ENCODE results near the gene ACTRT2. TPM values are rescaled to one million over a fixed set of nuclear protein-coding genes. Genes with fewer than 3 reads are reported as not detected.

The ACTRT2 gene
- total RNA-seq, 1 donor from 2014 or later: not detected

DNA sequence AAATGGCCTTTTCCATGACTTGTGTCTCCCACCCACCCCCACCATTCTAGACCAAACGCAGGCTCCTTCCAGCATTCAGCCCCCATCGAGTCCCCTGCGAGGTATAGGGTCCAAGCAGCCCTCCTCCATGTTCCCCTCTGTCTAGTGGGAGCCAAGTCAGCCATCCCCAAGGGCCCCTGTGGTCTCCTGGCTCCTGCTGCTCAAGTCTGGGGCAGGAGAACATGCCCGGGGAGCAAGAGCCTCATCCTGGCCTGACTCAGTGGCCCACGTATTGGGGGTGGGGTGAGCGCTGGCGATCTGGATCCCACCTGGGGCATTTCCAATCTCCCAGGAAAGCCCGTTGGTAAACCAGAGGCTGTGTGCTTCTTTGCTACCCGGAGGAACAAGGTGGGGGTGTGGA, 43.6 kb downstream of the ACTRT2 start:
- FAIRE-seq (no peak), DNase-seq (ENCODE audit: low spot score in 2 of 2) (no peak)

- DNase-seq (ENCODE audit: low spot score in 2 of 2) (no peak), FAIRE-seq (no peak)
Measured at GRCh38 chr1:3065396-3065795, 44.1 kb downstream of the ACTRT2 start.

DNA sequence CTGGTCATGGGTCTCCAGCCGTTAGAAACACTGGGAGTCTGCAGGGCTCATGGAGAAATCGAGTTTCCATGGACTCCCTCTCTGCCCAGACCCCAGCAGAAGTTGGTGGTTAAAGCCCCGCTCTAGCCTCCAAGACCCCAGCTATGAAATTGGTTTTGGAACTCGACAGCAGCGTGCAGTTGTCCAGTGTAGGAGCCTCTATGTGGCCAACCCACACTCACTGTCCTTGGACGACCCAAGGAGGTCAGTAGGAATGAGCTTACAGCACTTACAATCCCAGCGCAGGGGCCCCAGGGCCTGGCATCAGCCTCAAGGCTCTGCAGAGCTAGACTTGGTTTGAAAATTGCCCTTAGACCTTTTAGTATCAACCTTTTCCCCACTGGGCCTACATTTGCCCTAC, 44.5 kb downstream of the ACTRT2 start:
- FAIRE-seq: no peak
- DNase-seq (ENCODE audit: low spot score in 2 of 2): no peak

GRCh38 chr1:3066250-3066711, 45.0 kb downstream of the ACTRT2 start:
- no peak for FAIRE-seq

GRCh38 chr1:3066826-3067225, 45.6 kb downstream of the ACTRT2 start:
- DNase-seq (ENCODE audit: low spot score in 2 of 2) (no peak), FAIRE-seq (no peak)

More at GRCh38 chr1:3066250-3066711, 45.0 kb downstream of the ACTRT2 start:
- no peak for DNase-seq (ENCODE audit: low spot score in 2 of 2)

DNA sequence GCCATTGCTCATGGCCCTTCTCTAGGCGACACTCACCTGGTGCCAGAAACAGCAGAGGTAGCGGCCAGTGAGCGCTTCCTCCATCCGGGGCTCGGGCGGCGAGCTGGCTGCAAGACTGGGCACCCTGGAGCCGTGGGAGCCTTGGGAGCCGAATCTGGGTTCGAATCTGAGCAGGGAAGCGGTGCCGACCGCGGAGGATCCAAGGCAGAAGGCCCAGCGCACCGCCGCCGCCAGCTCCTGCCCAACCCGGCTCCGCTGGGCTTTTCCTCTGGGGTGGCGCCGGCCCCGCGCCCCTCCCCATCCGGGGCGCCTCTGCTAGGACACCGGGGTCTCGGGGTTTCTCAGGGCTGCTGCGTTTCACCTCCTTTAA, 46.0 kb downstream of the ACTRT2 start:
- DNase-seq (ENCODE audit: low spot score in 2 of 2): no peak
- FAIRE-seq: no peak

DNA sequence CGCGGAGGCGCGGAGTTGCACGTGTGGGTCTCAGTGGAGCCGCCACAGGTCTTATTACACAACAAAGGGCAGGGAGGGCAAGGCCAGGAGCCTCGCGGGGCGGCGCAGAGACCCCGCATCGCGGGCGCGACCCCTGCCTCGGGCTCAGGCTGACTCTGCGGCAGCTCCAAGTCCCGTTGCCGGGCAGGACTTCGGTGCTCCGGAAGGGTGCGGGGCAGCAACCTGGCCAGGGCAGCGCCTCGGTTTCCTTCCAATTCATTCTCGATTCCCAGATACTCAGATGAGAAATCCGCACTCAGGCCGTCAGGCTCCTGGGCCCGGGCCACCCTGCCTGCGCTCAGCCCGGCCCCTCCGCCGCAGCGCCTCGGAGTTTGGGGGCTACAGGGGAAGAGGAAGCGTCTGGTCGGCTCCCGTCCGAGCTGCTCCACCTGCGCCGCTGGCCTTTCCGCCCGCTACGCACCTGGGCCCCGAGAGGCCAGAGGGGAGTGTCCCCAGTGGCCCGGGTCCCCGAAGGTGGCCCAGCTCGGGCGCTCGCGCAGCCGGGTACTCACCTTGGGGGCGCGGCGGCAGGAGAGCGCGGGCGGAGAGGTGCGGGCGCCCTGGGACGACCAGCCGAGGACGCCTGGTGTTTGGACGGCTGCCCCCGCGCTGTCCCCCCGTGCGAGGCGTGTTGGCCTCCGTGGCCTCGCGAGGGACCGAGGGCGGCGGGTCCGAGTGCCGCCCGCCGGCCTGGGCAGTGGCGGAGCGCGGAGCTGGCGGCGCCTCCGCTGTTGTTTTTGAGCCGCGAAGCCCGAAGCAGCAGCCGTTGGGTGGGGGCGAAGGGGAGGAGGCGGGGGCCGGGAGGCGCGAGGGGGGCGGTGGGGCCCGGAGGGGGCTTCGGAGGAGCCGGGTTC, 46.6 kb downstream of the ACTRT2 start:
- DNase-seq (ENCODE audit: low spot score in 2 of 2) (no peak), FAIRE-seq (no peak)

- DNase-seq (ENCODE audit: low spot score in 2 of 2) (peak; percentile 61 to 66), FAIRE-seq (no peak)
Measured at GRCh38 chr1:3068564-3069431, 47.5 kb downstream of the ACTRT2 start, which contains the start of gene PRDM16. Gene PRDM16, plus strand, starts transcription at chr1:3069203. Its CDS starts 57 bp downstream, at chr1:3069260.

- peak; percentile 70 to 84 for DNase-seq (ENCODE audit: low spot score in 2 of 2)
- no peak for FAIRE-seq
Measured at GRCh38 chr1:3069491-3070308, 48.4 kb downstream of the ACTRT2 start.

DNA sequence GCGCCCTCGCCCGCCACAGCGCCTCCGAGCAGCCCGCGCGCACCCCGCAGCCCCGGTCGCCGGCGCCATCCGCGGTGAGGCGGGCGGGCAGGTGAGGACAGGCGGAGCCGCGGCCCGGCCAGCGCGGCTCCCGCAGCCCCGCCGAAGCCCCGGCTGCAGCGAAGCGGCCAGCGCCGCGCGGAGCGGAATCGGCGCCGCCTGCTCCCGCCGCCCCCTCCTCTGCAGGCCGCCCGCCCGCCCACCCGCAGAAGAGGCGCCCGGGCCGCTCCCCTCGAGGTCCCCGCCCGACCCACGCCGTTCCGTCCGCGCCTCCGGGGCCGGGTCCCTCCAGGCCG, 49.0 kb downstream of the ACTRT2 start:
- FAIRE-seq (no peak), DNase-seq (ENCODE audit: low spot score in 2 of 2) (no peak)

DNA sequence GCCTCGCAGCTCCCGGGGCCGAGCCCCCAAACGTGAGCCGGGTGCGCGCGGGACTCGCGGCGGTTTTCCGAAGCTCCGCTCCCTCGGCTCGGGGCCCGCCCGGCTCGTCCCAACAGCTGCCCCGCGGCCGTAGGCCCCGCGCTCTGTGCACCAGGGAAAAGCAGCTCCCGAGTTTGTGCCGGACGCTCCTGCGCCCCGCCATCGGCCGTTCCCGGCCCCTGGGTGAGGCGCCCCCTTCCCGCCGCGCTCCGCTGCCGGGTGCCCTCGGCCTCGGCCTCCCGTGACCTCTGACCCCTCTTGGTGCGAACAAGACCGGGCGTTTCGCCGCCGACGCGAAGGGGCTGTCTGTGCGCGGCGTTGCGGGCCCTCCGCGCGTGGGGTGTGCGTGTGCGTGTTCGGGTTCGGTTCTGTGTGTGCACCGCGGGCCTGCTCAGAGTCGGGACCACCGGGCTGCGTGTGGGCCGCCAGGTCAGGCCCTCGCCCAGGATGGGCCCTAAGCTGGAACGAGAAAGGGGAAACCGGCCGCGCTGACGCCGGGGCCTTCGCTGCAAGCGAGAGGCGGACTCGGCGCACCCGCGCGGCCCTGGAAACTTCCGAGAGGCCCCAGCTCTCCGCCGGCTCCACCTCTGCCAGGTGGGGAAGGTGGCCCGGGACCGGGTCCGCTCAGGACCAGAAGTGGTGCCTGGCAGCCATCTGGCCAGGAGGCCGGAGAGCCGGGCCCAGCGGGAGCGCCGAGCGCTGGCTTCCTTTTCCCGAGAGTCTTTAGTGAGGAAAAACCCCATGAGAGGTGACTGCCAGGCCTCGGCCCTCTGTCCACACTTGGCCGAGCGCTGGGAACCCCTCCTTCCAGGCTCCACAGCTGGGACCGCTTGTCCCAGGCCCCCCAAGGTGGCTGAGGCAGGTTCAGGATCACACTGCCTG, 49.6 kb downstream of the ACTRT2 start:
- DNase-seq (ENCODE audit: low spot score in 2 of 2) (no peak), FAIRE-seq (no peak)

- FAIRE-seq: no peak
- DNase-seq (ENCODE audit: low spot score in 2 of 2): no peak
Measured at GRCh38 chr1:3071565-3072390, 50.5 kb downstream of the ACTRT2 start.

Other genes with a start within 250 kb of the ACTRT2 start
- under 0.01 TPM for gene TTC34, start 219.8 kb upstream of the ACTRT2 start, total RNA-seq
- 1.6 TPM for gene PRDM16, start 47.7 kb downstream of the ACTRT2 start, total RNA-seq